HEK293 (cell line): ENCODE measurements around the gene GPSM1.

Experiments used
- BCL11B ChIP-seq: fragments of 450-650 bp; formaldehyde crosslinking; IDR thresholded peaks from 2 replicates; pipeline ENCODE4 v1.5.1; 2016; ENCODE audit warnings: low read depth, missing biosample characterization, missing genetic modification characterization
- RBAK ChIP-seq: fragments of 450-650 bp; formaldehyde crosslinking; IDR thresholded peaks from 2 replicates; pipeline ENCODE4 v1.5.1; 2016; ENCODE audit warnings: missing biosample characterization, missing genetic modification characterization
- SP3 ChIP-seq: fragments of 450-650 bp; formaldehyde crosslinking; IDR thresholded peaks from 2 replicates; pipeline ENCODE4 v1.5.1; 2016; ENCODE audit warnings: missing biosample characterization, missing genetic modification characterization
- ZFP3 ChIP-seq: fragments of 450-650 bp; formaldehyde crosslinking; IDR thresholded peaks from 2 replicates; pipeline ENCODE4 v1.5.1; 2016; ENCODE audit warnings: low read depth, missing biosample characterization, missing genetic modification characterization
- ZNF121 ChIP-seq: fragments of 450-650 bp; formaldehyde crosslinking; IDR thresholded peaks from 2 replicates; pipeline ENCODE4 v1.5.1; 2016; ENCODE audit warnings: missing biosample characterization, missing genetic modification characterization
- TF ChIP-seq, protein P1 (sequence below): fragments of 450-650 bp; formaldehyde crosslinking; IDR thresholded peaks from 2 replicates; pipeline ENCODE4 v1.5.1; 2016; ENCODE audit warnings: missing biosample characterization, missing genetic modification characterization
- TF ChIP-seq, protein P2 (sequence below): fragments of 450-650 bp; formaldehyde crosslinking; IDR thresholded peaks from 2 replicates; pipeline ENCODE4 v1.5.1; 2016; ENCODE audit warnings: missing biosample characterization, missing genetic modification characterization

DNA sequence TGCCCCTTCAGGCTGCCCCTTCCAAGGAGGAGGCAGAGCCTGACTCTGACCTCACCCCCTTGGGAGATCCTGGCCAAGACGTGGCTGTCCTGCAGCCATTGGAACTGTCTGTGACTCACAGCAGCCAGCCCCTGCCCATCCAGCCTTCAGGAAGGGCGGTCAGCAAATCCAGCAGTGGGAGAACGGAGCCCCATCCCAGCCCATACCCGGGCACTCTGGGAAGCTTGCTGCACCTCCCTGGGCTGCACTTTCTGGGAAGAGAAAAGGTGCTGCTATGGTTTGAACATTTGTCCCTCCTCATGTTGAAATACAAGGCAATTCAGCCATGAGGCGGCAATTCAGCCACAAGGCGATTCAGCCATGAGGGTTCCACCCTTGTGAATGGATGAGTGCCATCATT, 47.9 kb upstream of the GPSM1 start:
- TF ChIP-seq RBAK (no peak), ZNF121 (tag by site-specific recombination) (no peak), SP3 (tag by site-specific recombination) (no peak), BCL11B (tag by site-specific recombination) (no peak), ZFP3 (tag by site-specific recombination) (no peak)
- TF ChIP-seq, protein P1, sequence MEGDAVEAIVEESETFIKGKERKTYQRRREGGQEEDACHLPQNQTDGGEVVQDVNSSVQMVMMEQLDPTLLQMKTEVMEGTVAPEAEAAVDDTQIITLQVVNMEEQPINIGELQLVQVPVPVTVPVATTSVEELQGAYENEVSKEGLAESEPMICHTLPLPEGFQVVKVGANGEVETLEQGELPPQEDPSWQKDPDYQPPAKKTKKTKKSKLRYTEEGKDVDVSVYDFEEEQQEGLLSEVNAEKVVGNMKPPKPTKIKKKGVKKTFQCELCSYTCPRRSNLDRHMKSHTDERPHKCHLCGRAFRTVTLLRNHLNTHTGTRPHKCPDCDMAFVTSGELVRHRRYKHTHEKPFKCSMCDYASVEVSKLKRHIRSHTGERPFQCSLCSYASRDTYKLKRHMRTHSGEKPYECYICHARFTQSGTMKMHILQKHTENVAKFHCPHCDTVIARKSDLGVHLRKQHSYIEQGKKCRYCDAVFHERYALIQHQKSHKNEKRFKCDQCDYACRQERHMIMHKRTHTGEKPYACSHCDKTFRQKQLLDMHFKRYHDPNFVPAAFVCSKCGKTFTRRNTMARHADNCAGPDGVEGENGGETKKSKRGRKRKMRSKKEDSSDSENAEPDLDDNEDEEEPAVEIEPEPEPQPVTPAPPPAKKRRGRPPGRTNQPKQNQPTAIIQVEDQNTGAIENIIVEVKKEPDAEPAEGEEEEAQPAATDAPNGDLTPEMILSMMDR (tag by site-specific recombination), result no peak
- TF ChIP-seq, protein P2, sequence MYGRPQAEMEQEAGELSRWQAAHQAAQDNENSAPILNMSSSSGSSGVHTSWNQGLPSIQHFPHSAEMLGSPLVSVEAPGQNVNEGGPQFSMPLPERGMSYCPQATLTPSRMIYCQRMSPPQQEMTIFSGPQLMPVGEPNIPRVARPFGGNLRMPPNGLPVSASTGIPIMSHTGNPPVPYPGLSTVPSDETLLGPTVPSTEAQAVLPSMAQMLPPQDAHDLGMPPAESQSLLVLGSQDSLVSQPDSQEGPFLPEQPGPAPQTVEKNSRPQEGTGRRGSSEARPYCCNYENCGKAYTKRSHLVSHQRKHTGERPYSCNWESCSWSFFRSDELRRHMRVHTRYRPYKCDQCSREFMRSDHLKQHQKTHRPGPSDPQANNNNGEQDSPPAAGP (tag by site-specific recombination), result no peak
